Measurements from ENCODE around the gene IER5L.

- TF ChIP-seq CTCF (IDR thresholded peaks at IDR 0.05), result no peak
- no peak for TF ChIP-seq POLR2A (IDR thresholded peaks at IDR 0.05)
Measured at GRCh38 chr9:129165198-129165597, 12.9 kb downstream of the IER5L start.
